Spleen (tissue), 7 donors: ENCODE measurements around the gene CNBD2.

ENCODE experiments used
- CTCF ChIP-seq, 11 experiments: fragments of 200-600 bp in 7 of 11; fragments of 450-650 bp in 4 of 11; sonication (generic) in 4 of 11; IDR thresholded peaks in 8 of 11; conservative IDR thresholded peaks in 3 of 11; 1 replicate in 7 of 11; 2 replicates in 4 of 11; pipeline versions ENCODE4 v1.4.0 to v1.8.0; 2016 to 2021; ENCODE audit warnings: antibody characterized with exemption in 11 of 11, inconsistent platforms in 4 of 11, mild to moderate bottlenecking in 1 of 11
- POLR2AphosphoS5 ChIP-seq, 3 donors: sonication (generic); formaldehyde crosslinking; IDR thresholded peaks; one replicate each; pipeline ENCODE4 v1.5.1; 2017; ENCODE audit warnings: antibody characterized with exemption in 3 of 3
- donor health status: DM: no; HTN: no; CAD: no; lungs with moderate emphysema.
- donor health status: DM: no; HTN: no; CAD: no.
- donor health status: DM: no; HTN: no; CAD: no.

DNA sequence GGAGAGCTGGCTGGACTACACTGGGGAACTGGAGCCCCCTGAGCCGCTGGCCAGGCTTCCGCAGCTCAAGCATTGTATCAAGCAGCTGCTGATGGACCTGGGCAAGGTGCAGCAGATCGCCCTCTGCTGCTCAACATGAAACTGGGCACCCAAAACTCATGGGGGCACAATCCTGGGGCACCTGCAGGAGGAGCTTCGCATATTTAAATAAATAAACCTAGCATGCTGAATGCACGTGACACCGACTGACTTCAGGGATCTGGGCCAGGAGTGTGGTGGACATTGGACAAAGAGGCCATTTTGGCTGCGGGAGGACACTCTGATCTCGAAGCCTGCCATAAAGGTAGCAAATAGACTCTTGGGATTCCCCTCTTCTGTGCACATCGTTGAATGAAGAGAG lies 20.9 kb upstream of the CNBD2 start:
- no peak for TF ChIP-seq POLR2AphosphoS5 (IDR thresholded peaks at IDR 0.05)
- peak in 7 of 11 experiments; percentile 9 to 45 (median 27) for TF ChIP-seq CTCF (IDR thresholded peaks at IDR 0.05 in 8 of 11, conservative IDR thresholded peaks at IDR 0.05 in 3 of 11)
